HG02870 (cell line): ENCODE measurements around the gene ORMDL3.
A peak's percentile ranks its signal among the peaks of the same experiment; 100 is the strongest.
"Not testable (repeated sequence)": the region's sequence is repeated elsewhere in the genome, so short reads cannot be mapped to it uniquely, and the experiment has no call there.

ENCODE experiments used
- ATAC-seq: cut with Tn5 transposase; IDR thresholded peaks from one replicate; pipeline ENCODE4 v1.9.1; 2021; ENCODE audit warnings: mild to moderate bottlenecking, moderate library complexity; ENCODE audit not compliant: unreplicated experiment

Gene ORMDL3

GRCh38 chr17:39950871-39951348, 23.5 kb upstream of the ORMDL3 start:
- no peak for ATAC-seq

- ATAC-seq = no peak
Observed at GRCh38 chr17:39949028-39949427, 21.6 kb upstream of the ORMDL3 start.

- ATAC-seq = not testable (repeated sequence)
Observed at GRCh38 chr17:39948489-39948828, 21.1 kb upstream of the ORMDL3 start.

- ATAC-seq = no peak
Observed at GRCh38 chr17:39946551-39947330, 19.3 kb upstream of the ORMDL3 start.

- no peak for ATAC-seq
Observed at GRCh38 chr17:39944393-39944711, 17.0 kb upstream of the ORMDL3 start.

- no peak for ATAC-seq
Observed at GRCh38 chr17:39943702-39944392, 16.4 kb upstream of the ORMDL3 start.

- no peak for ATAC-seq
Observed at GRCh38 chr17:39939588-39940419, 12.4 kb upstream of the ORMDL3 start.

- ATAC-seq = no peak
Observed at GRCh38 chr17:39939106-39939505, 11.7 kb upstream of the ORMDL3 start.

GRCh38 chr17:39938140-39938869, 10.9 kb upstream of the ORMDL3 start:
- no peak for ATAC-seq

GRCh38 chr17:39937447-39937846, 10.0 kb upstream of the ORMDL3 start:
- no peak for ATAC-seq

- no peak for ATAC-seq
Observed at GRCh38 chr17:39935909-39936308, 8.5 kb upstream of the ORMDL3 start.

- ATAC-seq = no peak
Observed at GRCh38 chr17:39934324-39934723, 6.9 kb upstream of the ORMDL3 start.

GRCh38 chr17:39933912-39934311, 6.5 kb upstream of the ORMDL3 start:
- ATAC-seq = no peak

GRCh38 chr17:39929646-39930407, 2.4 kb upstream of the ORMDL3 start:
- ATAC-seq = no peak

GRCh38 chr17:39928858-39929645, 1.7 kb upstream of the ORMDL3 start:
- no peak for ATAC-seq

GRCh38 chr17:39927929-39928857, 792 bp upstream of the ORMDL3 start:
- ATAC-seq = peak; percentile 6

GRCh38 chr17:39926588-39927100, 757 bp downstream of the ORMDL3 start:
- ATAC-seq = peak; percentile 27

GRCh38 chr17:39926135-39926587, 1.2 kb downstream of the ORMDL3 start:
- no peak for ATAC-seq
